A549 treated with ZK216348 at 1 μM for 4 hours (cell line): ENCODE measurements around the gene NOP16. TPM values are rescaled to one million over a fixed set of nuclear protein-coding genes. Genes with fewer than 3 reads are reported as not detected.

Experiments used
- total RNA-seq: library from RNA; stranded (reverse); fragments of 200-300 nt; extraction: Qiagen RNA extraction; gene quantifications from 5 replicates; pipeline ENCODE4 v1.2.3, GENCODE V29; 2022; ENCODE audit warnings: low read depth

The NOP16 gene, protein sequence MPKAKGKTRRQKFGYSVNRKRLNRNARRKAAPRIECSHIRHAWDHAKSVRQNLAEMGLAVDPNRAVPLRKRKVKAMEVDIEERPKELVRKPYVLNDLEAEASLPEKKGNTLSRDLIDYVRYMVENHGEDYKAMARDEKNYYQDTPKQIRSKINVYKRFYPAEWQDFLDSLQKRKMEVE
- 109 to 138 TPM (median 126 TPM) in 5 replicates for total RNA-seq

DNA sequence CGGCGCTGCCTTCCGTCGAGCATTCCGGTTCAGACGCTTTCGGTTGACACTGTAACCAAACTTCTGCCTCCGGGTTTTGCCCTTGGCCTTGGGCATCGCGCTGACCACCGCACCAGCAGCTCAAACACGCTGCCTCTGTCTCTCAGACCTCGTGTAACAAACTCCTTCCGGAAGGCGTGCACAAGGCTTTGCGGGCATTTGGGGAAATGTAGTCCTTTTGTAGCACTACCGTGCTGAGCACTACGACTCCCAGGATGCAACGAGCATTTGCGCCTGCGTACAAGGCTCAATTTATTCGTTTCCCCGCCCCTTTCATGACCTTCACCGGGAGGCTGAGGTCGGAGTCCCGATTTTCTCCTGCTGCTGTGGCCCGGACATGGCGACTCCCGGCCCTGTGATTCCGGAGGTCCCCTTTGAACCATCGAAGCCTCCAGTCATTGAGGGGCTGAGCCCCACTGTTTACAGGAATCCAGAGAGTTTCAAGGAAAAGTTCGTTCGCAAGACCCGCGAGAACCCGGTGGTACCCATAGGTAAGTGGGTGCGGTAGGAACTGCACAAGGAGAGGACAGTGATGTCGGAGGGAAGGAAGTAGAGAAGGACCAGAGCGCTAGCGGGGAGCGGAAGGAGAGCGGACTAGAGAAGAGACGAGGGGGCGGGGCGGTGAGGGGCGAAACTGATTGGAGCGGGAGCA lies at the start of gene NOP16, which contains the start of gene HIGD2A:
Gene NOP16 (minus strand): TSS at position 155 of the 691 bp plus-strand sequence. CDS start 59 bp downstream, at position 96.
Gene HIGD2A (plus strand): TSS at position 308 of the 691 bp plus-strand sequence. CDS start 69 bp downstream, at position 377.

DNA sequence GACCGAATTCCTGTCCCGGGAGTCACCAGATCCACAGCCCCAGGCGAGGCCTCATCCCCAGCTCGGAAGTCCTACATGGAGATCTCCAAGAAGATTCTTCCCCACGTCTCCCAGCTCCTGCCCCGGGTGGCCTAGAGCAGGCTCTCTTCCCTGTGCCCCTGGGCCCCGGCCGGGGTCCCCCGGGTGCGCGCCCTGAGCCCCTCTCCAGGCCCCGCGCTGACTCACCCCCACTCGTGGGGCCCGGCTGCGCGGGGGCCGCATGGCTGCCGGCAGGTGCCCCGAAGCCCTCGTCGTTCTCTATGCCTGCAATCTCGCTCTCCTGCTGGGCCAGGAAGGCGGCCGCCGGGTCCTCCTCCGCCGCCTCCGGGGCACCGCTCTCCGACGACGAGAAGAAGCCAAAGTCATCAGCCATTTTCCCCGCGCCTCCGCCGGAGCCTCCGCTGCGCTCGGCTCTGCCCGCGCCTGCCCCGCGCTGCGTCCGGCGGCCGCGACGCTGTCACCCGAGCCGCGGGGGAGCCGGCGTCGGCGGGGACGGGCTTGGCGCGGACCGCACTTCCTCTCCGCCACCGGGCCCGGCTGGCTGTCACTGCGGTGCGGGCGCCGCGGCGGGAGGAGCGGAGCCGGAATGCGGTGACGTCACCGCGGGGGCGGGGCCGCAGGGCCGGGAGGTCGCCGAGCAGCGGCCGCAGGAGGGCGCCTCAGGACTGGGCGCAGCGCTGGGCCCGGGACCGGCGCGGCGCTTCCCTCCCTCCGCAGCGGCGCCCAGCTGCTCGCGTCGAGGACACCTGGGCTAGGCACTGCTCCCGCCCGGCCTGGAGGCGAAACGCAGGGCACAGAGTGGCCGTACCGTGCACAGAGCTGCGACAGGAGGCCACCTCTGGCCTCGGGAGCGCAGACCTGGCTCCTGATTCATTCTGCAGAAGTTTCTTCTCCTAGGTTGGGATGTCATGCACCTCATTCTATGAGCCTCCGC lies 27.8 kb upstream of the NOP16 start, which contains the start of gene CLTB:
Gene CLTB (minus strand): TSS at position 588 of the 973 bp plus-strand sequence. CDS start 176 bp downstream, at position 412.

DNA sequence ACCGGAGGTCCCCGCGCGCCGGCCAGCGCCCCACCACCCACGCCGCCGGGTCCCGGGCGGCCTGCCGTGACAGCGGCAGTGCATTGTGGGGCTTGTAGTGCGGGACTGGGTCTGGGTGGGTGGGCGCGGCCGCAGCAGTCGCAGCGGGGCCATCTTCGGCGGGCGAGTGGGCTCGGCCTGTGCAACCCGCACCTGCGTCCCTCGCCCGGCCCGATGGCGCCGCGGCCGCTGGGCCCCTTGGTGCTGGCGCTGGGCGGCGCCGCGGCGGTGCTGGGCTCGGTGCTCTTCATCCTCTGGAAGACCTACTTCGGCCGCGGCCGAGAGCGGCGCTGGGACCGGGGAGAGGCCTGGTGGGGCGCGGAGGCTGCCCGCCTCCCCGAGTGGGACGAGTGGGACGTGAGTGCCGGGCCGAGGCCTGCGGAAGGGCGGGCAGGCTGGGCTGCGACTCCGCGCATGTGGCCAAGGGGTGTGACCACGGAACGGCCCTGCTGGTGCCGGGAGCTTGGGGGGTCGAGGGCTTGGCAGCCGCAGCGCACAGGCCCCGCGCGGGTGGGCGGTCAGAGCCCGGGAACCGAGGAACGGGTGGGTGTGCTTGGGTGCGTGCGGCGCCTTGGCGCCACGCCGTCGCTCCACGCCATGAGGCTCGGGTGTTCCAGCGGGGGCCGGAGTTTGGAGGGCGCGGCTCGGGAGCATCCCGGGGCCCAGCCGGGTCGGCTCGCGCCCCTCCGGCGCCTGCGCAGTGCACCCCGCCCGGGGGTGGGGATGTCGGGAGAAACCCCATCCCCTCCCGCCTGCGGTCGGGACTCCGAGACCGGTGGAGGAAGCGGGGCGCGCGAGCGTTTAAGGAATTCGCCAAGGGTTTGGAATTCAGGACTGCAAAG lies 22.8 kb downstream of the NOP16 start, which contains the start of gene ARL10:
Gene ARL10 (plus strand): TSS at position 137 of the 881 bp plus-strand sequence. CDS start 77 bp downstream, at position 214.

DNA sequence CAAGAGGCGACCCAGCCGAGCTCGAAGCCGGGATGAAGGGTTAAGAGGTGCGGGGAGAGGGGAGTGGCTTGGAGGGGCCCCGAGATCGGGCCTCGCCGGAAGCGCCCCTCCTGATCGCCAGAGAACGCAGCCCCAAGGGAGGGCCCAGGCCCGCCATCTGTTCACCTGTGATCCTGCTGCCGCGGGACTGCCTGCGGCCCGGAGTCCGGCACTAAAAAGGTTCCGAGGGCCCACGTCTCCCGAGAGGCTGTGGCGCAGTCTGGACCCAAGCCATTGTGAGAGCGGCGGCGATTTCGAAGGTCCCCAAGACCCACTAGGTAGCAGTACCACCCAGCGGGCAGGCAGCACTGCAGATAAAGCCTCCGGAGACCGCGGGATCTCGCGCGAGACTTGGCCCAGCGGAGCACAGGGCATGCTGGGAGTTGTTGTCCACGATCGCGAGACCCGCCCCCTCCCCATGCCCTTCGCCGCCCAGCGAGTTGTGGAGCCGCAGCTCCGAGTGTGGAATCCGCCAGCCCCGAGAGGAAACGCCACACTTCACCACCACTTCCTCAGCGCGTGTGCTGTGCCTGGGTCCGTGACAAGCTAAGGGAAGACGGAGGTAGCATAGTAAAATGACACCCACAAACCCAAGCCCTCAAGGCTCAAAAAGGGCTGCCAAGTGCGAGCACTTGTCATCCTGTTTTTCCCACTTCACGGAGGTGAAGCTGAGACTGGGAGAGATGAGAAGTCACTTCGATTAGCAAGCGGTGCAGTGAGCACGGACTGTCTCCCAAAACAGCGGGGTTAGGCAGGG lies 26.8 kb downstream of the NOP16 start, which contains the start of gene KIAA1191:
Gene KIAA1191 (minus strand): TSS at position 328 of the 796 bp plus-strand sequence. CDS start 2,256 bp downstream, outside the sequence.

Other genes starting within 250 kb of the NOP16 start
- gene SIMC1, start 150.2 kb downstream of the NOP16 start, total RNA-seq, result 10.9 to 14.9 TPM (median 13.5 TPM) in 5 replicates
- gene KIAA1191, start 26.8 kb downstream of the NOP16 start, total RNA-seq, result 63.5 to 87.1 TPM (median 76.1 TPM) in 5 replicates
- gene ARL10, start 23.1 kb downstream of the NOP16 start, total RNA-seq, result 0.02 to 1.2 TPM (median 0.10 TPM) in 5 replicates
- gene HIGD2A, start 153 bp upstream of the NOP16 start, total RNA-seq, result 227 to 279 TPM (median 258 TPM) in 5 replicates
- gene CLTB, start 27.9 kb upstream of the NOP16 start, total RNA-seq, result 75.3 to 132 TPM (median 128 TPM) in 5 replicates
- 44.2 to 53.4 TPM (median 47.5 TPM) in 5 replicates for gene FAF2, start 59.8 kb upstream of the NOP16 start, total RNA-seq
- 22.0 to 41.5 TPM (median 37.5 TPM) in 5 replicates for gene RNF44, start 148.8 kb upstream of the NOP16 start, total RNA-seq
- 0.05 to 0.21 TPM (median 0.09 TPM) in 4 of 5 replicates, not detected in the other for gene CDHR2, start 160.7 kb upstream of the NOP16 start, total RNA-seq
- 7.3 to 10.8 TPM (median 10.2 TPM) in 5 replicates for gene GPRIN1, start 221.6 kb upstream of the NOP16 start, total RNA-seq
- gene SNCB, start 241.9 kb upstream of the NOP16 start, total RNA-seq, result 0.53 to 1.4 TPM (median 1.2 TPM) in 5 replicates
- gene EIF4E1B, start 242.1 kb upstream of the NOP16 start, total RNA-seq, result not detected in 5 replicates